Mononuclear cell (primary cell): ENCODE data around the gene ALKBH8. TPM values are rescaled to one million over a fixed set of nuclear protein-coding genes. Genes with fewer than 3 reads are reported as not detected.
A peak's percentile ranks its signal among the peaks of the same experiment; 100 is the strongest.

ENCODE experiments used
- H3K27me3 ChIP-seq: 2 replicates; pipeline ENCODE4 v1.6.0; 2011; ENCODE audit warnings: low read length, control low read depth; ENCODE audit not compliant: insufficient read depth
- H3K4me1 ChIP-seq: 2 replicates; pipeline ENCODE4 v1.5.1; 2011; ENCODE audit warnings: mild to moderate bottlenecking, low read length, control low read depth; ENCODE audit not compliant: insufficient read depth
- H3K4me3 ChIP-seq: 2 replicates; pipeline ENCODE4 v1.5.1; 2011; ENCODE audit warnings: mild to moderate bottlenecking, low read length, moderate library complexity
- H3K9me3 ChIP-seq: 2 replicates; pipeline ENCODE4 v1.5.1; 2011; ENCODE audit warnings: low read depth, mild to moderate bottlenecking, control low read depth, low read length
- total RNA-seq: library from RNA; depleted of rRNA; stranded (reverse); fragments of >200 nt; gene quantifications from one replicate; pipeline ENCODE4 v1.2.3, GENCODE V29; 2012

The ALKBH8 gene, protein sequence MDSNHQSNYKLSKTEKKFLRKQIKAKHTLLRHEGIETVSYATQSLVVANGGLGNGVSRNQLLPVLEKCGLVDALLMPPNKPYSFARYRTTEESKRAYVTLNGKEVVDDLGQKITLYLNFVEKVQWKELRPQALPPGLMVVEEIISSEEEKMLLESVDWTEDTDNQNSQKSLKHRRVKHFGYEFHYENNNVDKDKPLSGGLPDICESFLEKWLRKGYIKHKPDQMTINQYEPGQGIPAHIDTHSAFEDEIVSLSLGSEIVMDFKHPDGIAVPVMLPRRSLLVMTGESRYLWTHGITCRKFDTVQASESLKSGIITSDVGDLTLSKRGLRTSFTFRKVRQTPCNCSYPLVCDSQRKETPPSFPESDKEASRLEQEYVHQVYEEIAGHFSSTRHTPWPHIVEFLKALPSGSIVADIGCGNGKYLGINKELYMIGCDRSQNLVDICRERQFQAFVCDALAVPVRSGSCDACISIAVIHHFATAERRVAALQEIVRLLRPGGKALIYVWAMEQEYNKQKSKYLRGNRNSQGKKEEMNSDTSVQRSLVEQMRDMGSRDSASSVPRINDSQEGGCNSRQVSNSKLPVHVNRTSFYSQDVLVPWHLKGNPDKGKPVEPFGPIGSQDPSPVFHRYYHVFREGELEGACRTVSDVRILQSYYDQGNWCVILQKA
- 10.0 TPM for total RNA-seq

DNA sequence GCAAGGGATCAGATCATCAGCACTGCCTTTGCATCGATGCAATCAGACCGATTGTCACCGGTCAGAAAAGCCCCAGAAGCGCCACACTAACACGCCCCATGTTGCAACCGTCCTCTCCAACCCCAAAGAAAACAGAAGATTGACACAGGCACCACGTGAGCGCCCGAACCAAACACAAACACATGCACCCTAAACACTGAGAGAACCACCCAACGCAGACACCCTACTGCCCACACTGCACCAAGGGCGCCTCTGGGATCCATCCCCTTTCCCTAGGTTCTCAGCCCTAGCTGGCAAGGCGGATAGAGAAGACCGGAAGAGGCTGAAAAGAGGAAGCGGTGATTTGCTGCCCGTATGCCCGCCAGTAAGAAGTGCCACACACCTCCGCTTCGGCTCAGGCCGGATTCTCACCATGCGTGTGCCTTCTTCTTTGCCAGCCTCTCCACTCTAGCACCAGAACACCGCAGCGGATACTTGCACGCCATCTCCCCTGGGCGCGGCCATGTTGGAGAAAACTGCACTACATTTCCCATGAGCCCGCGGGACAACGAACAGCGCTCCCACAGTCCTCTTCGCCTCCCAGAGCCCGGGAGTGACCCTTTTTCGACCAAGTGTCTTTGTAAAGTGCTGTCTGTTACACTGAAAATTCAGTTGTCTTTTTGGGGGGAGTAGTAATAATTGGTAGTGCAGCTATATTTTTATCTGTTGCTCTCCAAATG is at the start of gene ALKBH8:
ALKBH8 (minus strand) TSS at position 517 of the 719 bp plus-strand sequence. CDS start 4,842 bp downstream, outside the sequence.
- H3K4me3 ChIP-seq, result peak within 1 kb of the TSS; percentile 83
- peaks cover 28% of the 10 kb centered on the region for H3K4me1 ChIP-seq
- no peaks in the 10 kb centered on the region for H3K9me3 ChIP-seq

DNA sequence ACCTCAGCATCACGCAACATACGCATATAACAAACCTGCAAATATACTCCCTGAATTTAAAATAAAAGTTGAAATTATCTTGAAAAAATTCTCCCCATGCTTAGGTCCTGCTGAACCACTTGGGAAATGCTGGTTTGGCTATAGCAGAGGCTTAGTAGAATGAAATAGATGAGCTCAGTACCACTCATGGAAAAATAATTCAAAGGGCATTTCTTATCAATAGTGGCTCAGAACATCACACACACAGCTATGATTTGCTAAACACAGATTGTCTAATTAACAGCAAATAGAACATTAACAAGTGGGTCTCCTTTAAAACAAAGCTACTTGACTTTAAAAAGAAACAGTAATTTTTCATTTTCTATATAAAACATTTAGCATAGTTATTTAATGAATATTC is 46.9 kb upstream of the ALKBH8 start:
- no peaks in the 10 kb centered on the region for H3K9me3 ChIP-seq
- no peak overlapping the region for H3K4me3 ChIP-seq
- no peaks in the 10 kb centered on the region for H3K4me1 ChIP-seq
- H3K27me3 ChIP-seq, result peaks cover 17% of the 10 kb centered on the region

More for the DNA sequence above, at the start of gene ALKBH8:
- no peaks in the 10 kb centered on the region for H3K27me3 ChIP-seq

DNA sequence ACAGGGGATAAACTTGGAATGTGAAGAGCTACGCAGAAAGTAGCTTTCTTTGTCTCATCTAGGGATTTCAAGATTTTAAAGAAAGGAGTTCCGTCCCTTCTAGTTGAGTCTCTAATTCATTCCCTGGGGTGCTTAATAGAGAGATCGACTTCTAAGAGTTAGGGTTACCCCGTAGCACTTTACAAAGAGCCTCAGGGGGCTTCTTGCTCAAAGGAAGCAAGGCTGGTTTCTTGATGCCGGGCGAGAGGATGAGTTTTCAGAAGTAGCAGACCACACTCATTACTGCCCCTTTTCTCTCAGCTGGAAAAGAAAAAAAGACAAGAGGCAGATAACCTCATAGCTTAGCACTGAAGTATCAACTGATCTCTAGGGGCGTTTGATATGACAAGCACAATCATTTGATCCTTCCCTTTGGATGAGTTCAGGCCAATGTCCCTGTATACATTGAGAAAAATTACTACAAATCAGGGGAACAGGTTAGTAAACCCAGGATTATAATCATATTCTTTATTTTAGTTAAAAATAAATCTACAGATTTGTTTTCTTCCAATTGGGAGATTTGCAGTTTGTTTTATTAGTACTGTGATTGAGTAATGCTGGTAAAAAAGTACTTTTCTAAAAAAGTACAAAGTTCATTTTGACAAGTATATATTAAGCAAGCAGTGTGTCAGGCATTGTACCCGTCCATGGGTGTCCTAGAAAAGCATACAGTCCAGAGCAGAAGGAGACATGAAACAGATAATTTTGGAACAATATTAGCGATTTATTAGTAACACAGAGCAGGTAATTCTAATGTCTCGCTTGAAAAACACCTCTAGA is 44.1 kb upstream of the ALKBH8 start:
- H3K9me3 ChIP-seq, result no peaks in the 10 kb centered on the region
- no peaks in the 10 kb centered on the region for H3K4me1 ChIP-seq
- no peak overlapping the region for H3K4me3 ChIP-seq
- H3K27me3 ChIP-seq, result peaks cover 23% of the 10 kb centered on the region

DNA sequence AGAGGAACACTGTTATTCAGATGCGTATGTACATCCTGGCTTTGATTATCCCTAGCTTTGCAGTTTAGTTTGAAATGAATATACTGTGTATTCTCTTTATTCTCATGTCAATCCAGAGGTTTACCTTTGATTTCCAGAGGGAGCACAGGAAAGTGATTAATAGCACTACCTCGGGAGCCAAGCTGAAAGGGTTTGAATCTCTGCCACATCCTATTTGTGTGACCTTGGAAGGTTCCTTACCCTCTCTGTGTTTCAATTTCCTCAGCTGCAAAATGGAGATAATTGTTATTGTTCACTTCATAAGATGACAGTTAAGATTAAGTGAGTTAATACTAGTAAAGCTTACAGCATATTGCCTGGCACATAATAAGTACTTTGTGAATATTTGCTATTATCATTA is 43.3 kb upstream of the ALKBH8 start:
- Histone ChIP-seq H3K4me1 (no peaks in the 10 kb centered on the region), H3K27me3 (peaks cover 25% of the 10 kb centered on the region), H3K4me3 (no peak overlapping the region), H3K9me3 (no peaks in the 10 kb centered on the region)

DNA sequence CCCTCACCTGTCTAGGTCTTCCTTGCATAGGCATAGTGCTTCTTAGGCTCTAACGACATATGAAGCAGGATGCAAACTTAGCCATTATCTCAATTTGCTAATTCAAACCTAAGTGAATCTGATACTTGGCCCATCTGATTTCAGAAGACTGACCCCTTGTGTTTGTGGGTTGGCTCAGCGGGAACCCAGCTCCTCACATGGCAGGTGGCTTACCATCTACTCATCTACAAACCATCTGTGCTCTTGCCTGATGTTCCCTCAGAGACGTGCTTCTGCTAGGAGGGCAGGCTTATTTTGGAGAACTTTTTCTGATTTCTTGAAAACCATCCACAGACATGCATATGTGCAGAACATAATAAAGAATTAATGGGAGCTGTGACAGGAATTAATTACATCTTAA is 40.6 kb upstream of the ALKBH8 start:
- Histone ChIP-seq H3K27me3 (peaks cover 30% of the 10 kb centered on the region), H3K4me1 (no peaks in the 10 kb centered on the region), H3K4me3 (no peak overlapping the region), H3K9me3 (no peaks in the 10 kb centered on the region)

DNA sequence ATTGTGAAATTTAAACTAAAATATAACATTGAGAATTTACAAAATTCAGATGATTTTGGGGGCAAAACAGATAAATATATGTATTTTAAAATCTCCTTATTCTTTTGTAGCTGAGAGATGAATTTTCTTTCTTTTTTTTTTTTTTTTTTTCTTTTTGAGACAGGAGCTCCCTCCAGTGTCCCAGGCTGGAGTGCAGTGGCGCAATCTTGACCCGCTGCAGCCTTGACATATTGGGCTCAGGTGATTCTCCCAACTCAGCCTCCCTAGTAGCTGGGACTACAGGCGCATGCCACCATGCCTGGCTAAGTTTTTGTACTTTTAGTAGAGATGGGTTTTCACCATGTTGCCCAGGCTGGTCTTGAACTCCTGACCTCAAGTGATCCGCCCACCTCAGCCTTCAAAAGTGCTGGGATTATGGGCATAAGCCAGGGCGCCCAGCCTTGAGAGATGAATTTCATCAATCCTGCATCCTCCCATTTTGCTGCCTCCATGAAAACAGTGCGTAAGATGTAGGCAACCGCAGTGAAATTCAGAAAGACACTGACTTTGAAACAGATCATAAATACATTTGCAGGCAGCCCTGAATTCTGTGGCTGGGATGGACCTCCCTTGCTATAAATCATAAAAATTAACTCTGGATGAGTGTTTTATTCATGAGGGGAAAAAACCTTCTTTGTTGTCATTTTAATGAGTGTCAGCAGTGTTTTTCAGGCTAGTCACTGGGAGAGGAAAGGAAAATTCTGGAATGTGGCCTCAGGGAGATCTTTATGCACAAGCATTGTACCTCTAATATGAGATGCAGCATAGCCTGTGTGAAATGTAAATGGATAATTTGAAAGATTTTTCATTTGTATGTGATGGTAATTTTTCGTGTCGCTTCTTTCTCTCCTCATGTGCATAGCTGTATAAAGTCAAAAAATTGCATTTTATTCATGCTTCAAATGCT is 39.8 kb upstream of the ALKBH8 start:
- peaks cover 30% of the 10 kb centered on the region for H3K27me3 ChIP-seq

DNA sequence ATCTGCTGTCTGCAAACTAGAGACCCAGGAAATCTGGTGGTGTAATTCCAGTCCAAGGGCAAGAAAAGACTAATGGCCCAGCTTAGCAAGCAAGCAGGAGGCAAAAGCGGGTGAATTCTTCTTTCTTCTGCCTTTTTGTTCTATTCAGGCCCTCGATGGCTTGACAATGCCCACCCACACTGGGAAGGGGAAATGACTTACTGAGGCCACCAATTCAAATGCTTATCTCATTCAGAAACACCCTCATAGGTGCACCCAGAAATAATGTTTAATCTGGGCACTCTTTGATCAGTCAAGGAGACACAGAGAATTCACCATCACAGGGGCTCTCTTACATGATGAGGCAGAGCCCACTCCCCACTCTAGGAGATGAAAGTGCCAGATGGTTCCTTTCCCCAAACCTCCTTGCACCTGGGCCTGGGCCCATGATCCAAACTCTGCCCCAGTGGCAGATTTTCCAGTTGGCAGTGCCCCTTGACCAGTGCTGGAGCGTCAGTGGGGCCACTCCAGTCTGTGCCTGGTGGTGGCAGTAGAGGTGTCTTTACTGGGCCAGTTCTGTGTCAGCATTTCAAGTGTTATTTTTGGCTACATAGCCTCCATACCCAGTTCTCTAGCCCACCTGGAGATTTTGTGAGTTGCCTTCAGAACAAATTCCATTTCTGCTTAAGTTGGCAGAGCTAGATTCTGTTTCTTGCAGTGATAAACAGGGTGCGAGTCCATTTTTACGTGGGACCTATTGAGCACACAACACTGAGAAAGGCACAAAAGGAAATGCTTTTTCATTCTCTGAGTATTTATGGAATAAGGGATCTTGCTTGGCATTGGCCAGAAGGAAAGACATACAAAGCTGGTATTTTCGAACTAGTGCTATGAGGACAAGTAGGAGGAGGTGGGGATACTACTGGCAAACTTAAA is 32.9 kb upstream of the ALKBH8 start:
- no peaks in the 10 kb centered on the region for H3K9me3 ChIP-seq

More for the DNA sequence above, 39.8 kb upstream of the ALKBH8 start:
- H3K4me1 ChIP-seq, result no peaks in the 10 kb centered on the region
- no peak overlapping the region for H3K4me3 ChIP-seq
- no peaks in the 10 kb centered on the region for H3K9me3 ChIP-seq

DNA sequence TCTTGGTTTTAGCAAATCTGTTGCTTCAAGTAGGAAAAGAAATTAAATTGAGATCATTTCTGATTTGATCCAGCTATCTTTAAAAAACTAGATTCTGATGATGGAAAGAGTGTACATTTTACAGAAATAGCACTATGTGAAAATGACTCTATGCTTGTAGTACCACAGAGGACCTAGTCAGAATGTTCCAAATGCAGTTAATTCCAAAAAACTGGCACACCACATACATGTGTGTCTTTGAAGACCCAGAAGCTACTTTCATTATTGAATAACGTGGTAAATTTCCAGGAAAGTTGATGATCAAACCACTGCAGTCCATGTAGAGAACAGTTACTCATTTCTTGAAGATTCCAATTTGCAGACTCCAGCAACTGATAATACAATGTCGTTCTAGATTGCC is 29.2 kb upstream of the ALKBH8 start:
- Histone ChIP-seq H3K4me1 (peaks cover 18% of the 10 kb centered on the region), H3K27me3 (peaks cover 75% of the 10 kb centered on the region), H3K4me3 (no peak overlapping the region), H3K9me3 (no peaks in the 10 kb centered on the region)

More for the DNA sequence above, 32.9 kb upstream of the ALKBH8 start:
- Histone ChIP-seq H3K4me1 (no peaks in the 10 kb centered on the region), H3K27me3 (peaks cover 45% of the 10 kb centered on the region), H3K4me3 (no peak overlapping the region)

DNA sequence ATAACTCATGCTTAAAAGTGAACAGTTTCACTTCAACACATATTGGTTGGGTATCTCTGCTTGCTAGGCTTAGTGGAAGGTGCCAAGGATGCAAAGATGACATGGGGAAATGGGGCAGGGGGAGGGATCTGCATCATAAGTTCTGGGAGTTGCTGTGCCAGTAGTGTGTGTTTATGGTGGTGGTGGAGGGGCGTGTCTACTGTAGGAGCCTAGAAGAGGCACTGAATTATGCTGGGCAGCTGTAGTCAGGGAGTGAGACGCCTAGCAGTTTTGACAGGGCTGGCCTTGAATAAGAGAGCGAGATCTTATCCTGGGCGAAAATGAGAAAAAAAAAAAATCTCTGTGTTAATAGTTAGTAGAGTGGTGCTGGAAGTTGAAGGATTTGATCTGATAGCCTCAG is 28.4 kb upstream of the ALKBH8 start:
- Histone ChIP-seq H3K9me3 (no peaks in the 10 kb centered on the region), H3K27me3 (peaks cover 82% of the 10 kb centered on the region), H3K4me1 (peaks cover 18% of the 10 kb centered on the region), H3K4me3 (no peak overlapping the region)

DNA sequence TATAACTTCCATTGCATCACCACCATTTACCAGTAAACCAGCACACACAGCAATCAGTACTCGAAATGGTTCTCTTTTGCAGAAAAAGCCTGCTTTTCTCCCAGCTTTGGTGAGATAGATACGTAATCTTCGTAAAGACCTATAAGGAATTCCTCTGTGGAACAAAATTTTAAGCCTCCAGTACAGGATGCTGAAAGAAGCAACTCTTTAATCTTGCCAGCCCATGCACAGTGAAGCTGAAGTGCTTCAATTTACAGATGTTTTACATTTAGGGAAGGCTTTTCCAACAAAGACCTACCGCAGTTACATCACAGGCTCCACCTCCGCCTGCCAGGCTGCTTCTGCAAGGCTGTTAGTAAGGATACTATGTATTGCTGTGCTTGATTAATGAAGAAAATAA is 27.3 kb upstream of the ALKBH8 start:
- Histone ChIP-seq H3K4me1 (peaks cover 18% of the 10 kb centered on the region), H3K27me3 (peaks cover 85% of the 10 kb centered on the region), H3K4me3 (no peak overlapping the region), H3K9me3 (no peaks in the 10 kb centered on the region)

DNA sequence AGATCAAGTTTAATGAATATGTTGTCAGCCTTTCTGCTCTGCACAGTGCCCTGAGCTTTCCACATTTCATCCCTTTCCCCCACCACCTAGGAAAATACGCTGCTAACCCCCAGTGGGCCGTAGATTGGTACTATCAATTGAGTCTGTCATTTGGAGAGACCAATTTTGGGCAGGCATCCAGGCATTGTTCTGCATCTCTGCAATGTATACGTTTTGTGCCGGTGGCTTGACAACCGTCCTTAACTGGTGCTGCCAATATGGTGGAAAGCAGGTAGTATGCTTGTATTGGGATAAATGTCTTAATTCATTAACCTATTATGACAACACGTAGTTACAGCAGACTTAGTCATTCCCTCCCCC is 26.7 kb upstream of the ALKBH8 start:
- Histone ChIP-seq H3K4me3 (no peak overlapping the region), H3K9me3 (no peaks in the 10 kb centered on the region), H3K4me1 (peaks cover 18% of the 10 kb centered on the region), H3K27me3 (peaks cover 90% of the 10 kb centered on the region)

DNA sequence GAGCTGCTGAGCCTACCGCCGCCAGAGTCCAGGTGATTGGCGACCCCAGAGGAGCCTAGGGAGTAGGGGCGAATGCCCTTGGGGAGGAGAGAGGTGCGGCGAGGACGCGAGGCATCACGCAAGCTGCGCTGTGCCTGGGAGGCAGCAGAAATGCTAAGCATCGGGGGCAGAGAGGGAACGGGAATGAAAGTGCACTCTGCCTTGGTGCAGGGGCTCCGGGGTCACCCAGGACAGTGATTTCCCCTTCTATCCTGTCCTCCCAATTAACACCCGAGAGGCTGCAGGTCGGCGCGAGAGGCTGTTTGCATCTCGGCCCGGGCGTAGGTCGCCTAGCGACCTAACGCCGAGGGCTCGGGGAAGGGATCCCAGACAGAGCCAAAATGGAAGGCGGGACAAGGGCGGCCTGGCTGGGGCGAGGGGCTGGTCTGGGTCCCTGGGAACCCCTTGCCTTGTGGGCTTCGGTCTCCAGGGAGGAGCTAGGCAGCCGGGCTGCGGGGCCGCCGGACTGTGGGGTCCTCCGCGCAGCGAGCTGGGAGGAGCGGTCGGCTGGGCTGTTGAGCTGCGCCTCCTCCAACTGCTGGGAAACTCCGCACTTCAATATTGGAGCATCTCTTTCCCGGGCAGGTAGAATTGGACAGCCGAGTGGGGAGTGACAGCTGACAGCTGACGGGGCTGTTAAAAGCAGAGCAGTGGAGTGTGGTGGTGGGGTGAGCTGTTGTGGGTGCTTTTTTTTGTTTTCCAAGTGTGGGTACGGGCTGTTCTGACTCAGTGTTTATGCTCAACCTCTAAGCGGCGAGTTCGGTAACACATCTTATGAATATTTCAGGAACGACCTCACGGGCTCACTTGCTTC is 26.1 kb upstream of the ALKBH8 start:
- peak overlapping the region; percentile 15 for H3K4me3 ChIP-seq
- H3K27me3 ChIP-seq, result peaks cover 92% of the 10 kb centered on the region
- no peaks in the 10 kb centered on the region for H3K9me3 ChIP-seq
- H3K4me1 ChIP-seq, result peaks cover 18% of the 10 kb centered on the region
